IPS-18c (cell line): ENCODE data around the gene BPIFB4.
"Not testable (repeated sequence)": the region's sequence is repeated elsewhere in the genome, so short reads cannot be mapped to it uniquely, and the experiment has no call there.

Experiments
- H3K4me3 ChIP-seq: 2 replicates; pipeline ENCODE4 v1.7.0; 2013; ENCODE audit warnings: low read depth, mild to moderate bottlenecking, low read length, moderate library complexity; ENCODE audit not compliant: insufficient read depth
- H3K9me3 ChIP-seq: one replicate; pipeline ENCODE4 v1.6.1; 2013; ENCODE audit warnings: mild to moderate bottlenecking, low read length, moderate library complexity; ENCODE audit not compliant: control insufficient read depth, insufficient read depth

BPIFB4 gene

GRCh38 chr20:33074675-33075074 lies 4.8 kb upstream of the BPIFB4 start:
- Histone ChIP-seq H3K9me3 (no peaks in the 10 kb centered on the region), H3K4me3 (no peak overlapping the region)

DNA sequence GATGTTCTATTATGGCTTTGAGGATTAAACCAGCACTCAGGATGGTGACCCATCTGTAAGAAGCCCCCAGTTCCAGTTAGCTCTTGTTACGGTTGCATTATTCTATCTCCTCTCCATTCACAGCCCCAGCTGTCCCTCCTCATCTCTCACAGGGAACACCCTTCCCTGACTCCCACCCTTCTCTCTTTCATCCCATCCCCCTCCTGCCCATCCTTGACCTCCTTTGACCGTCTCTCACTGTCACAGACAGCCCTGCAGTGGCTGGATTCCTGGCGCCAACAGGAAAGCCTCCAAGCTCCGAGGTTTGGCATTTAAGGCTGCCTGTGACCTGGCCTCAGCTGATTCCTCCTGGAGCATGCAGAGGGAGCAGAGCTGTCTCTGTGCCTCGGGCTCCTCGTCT lies 4.2 kb upstream of the BPIFB4 start:
- Histone ChIP-seq H3K4me3 (no peak overlapping the region), H3K9me3 (no peaks in the 10 kb centered on the region)

- no peaks in the 10 kb centered on the region for H3K9me3 ChIP-seq
These were observed 2.6 kb upstream of the BPIFB4 start for GRCh38 chr20:33076662-33077372.

DNA sequence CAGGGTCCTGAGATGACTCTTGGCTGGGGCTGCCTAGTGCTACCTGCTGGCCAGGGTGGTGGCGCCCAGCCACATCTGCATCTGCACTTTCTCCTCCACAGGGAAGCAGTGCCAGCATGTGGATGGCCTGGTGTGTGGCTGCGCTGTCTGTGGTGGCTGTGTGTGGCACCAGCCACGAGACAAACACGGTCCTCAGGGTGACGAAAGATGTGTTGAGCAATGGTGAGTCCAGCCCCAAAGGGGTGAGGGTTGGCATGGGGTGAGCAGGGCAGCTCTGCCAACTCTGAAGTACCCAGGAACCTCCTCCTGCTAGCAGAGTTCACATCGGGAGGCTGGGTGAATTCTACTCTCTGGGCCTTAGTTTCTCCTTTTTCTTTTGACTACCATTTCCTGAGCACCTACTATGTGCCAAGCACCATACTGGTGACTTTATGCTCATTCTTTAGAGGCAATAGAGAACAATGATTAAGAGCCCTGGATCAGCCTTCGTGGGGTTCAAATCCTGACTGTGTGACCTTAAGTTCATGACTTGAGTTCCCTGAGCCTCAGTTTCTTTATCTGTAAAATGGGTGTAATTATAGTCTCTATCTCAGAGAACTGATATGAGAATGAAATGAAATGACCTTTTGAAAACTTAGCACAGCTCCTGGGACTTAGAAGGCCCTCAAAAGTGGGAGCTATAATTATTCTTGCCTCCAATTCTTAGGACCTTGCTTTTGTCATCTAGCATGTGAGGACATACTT lies 2.1 kb downstream of the BPIFB4 start:
- Histone ChIP-seq H3K9me3 (no peaks in the 10 kb centered on the region), H3K4me3 (no peak overlapping the region)

More at GRCh38 chr20:33076662-33077372, 2.6 kb upstream of the BPIFB4 start:
- no peak overlapping the region for H3K4me3 ChIP-seq

GRCh38 chr20:33082546-33082945 lies 3.1 kb downstream of the BPIFB4 start:
- no peak overlapping the region for H3K4me3 ChIP-seq

GRCh38 chr20:33083544-33084340 lies 4.3 kb downstream of the BPIFB4 start:
- Histone ChIP-seq H3K9me3 (no peaks in the 10 kb centered on the region), H3K4me3 (no peak overlapping the region)

More at GRCh38 chr20:33082546-33082945, 3.1 kb downstream of the BPIFB4 start:
- no peaks in the 10 kb centered on the region for H3K9me3 ChIP-seq

GRCh38 chr20:33084722-33085121 lies 5.3 kb downstream of the BPIFB4 start:
- Histone ChIP-seq H3K4me3 (no peak overlapping the region), H3K9me3 (no peaks in the 10 kb centered on the region)

DNA sequence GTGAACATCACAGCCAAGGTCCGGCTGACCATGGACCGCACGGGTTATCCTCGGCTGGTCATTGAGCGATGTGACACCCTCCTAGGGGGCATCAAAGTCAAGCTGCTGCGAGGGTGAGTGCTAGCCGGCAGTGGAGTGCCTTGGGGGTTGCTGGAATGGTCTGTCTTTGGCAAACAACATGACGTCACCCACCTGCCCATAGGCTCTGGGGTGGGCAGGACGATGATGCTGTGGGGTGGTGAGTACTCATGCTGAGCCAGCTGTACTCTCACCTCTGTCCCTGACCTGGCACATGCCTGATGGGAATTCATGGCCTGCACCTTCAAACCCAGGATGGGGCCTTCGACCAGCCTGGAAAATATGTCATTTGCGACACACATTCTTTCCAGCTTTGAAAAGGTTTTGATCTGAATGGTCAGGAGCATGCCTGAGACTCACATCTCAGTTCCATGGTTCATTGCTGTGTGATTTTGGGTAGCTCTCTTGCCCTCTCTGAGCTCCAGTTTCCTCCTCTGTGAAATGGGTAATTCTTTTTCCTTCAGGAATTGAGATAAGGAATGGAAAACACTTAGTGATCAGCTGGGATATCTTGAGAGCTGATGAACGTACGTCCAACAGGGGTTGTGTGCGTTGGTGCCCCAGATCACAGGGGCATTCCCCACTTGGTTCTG lies 6.7 kb downstream of the BPIFB4 start:
- Histone ChIP-seq H3K9me3 (no peaks in the 10 kb centered on the region), H3K4me3 (no peak overlapping the region)

DNA sequence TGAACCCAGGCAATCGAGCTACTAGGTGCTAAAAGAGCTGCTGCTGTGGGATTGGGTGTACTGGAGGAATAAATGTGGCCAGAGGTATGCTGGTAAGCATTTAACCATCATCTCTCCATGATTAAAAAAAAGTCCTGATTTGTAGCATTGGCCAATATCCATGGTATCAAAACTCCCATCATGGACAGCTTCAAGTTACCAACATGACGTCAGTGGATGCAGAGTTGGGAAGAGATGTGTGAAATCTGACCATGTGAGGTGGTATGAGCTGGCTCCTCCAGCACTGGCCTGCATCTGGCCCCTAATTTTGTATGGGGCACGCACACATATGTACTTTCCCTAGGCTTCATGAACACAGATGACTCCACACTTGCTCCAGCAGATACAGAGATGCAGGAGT lies 11.7 kb downstream of the BPIFB4 start:
- Histone ChIP-seq H3K4me3 (no peak overlapping the region), H3K9me3 (no peaks in the 10 kb centered on the region)

- H3K4me3 ChIP-seq: no peak overlapping the region
- no peaks in the 10 kb centered on the region for H3K9me3 ChIP-seq
These were observed 12.2 kb downstream of the BPIFB4 start for GRCh38 chr20:33091693-33092092.

DNA sequence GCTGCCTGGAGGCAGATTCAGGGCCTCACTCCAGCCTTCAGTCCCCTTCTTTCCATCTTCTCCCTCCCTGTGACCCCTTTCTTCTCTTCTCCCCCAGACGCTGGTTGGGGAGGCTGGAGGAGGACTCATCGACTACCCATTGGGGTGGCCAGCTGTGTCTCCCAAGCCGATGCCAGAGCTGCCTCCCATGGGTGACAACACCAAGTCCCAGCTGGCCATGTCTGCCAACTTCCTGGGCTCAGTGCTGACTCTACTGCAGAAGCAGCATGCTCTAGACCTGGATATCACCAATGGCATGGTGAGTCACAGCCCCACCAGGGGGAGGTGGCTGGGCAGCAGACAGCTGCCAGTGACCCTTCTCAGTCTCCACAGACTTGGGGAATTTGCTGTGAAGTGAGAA lies 12.9 kb downstream of the BPIFB4 start:
- no peaks in the 10 kb centered on the region for H3K9me3 ChIP-seq
- no peak overlapping the region for H3K4me3 ChIP-seq

- Histone ChIP-seq H3K9me3 (no peaks in the 10 kb centered on the region), H3K4me3 (no peak overlapping the region)
These were observed 13.6 kb downstream of the BPIFB4 start for GRCh38 chr20:33093074-33093473.

DNA sequence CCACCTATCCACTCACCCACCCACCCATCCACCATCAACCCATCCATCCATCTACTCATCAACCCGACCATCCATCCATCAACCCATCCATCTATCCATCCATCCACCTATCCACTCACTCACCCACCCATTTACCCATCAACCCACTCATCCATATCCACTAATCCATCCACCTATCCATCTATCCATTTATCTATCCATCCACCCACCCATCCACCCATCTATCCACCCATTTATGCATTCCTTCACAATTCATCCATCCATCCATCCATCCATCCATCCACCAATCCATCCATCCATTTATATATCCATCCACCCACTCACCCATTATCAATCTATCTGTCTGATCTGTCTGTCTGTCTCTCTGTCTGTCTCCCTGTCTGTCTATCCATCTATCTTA lies 14.1 kb downstream of the BPIFB4 start:
- no peak overlapping the region for H3K4me3 ChIP-seq
- H3K9me3 ChIP-seq: no peaks in the 10 kb centered on the region

- Histone ChIP-seq H3K9me3 (no peaks in the 10 kb centered on the region), H3K4me3 (no peak overlapping the region)
These were observed 15.8 kb downstream of the BPIFB4 start for GRCh38 chr20:33095249-33095648.

DNA sequence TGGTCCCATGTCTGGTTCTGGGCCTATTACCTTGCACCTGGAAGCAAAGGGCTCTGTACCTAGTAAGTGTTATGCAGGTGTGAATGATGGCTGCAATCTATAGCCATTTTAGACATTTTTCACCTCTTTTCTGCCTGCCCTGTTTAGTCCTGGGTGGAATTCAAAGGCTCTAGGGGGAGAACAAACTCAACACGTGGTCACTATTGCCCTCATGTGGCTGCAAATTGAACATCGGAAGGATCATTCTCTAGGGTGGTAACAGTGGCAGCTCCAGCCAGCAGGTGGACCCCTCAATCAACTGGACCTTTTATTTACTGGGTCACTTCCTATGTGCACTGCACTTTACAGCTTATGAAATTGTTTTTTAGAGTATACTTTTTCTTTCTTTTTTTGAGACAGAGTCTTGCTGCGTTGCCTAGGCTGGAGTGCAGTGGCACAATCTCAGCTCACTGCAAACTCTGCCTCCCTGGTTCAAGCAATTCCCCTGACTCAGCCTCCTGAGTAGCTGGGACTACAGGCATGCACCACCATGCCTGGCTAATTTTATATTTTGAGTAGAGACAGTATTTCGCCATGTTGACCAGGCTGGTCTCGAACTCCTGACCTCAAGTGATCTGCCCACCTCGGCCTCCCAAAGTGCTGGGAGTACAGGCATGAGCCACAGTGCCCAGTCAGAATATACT lies 16.6 kb downstream of the BPIFB4 start:
- H3K9me3 ChIP-seq, H3K4me3 ChIP-seq: not testable (repeated sequence)

DNA sequence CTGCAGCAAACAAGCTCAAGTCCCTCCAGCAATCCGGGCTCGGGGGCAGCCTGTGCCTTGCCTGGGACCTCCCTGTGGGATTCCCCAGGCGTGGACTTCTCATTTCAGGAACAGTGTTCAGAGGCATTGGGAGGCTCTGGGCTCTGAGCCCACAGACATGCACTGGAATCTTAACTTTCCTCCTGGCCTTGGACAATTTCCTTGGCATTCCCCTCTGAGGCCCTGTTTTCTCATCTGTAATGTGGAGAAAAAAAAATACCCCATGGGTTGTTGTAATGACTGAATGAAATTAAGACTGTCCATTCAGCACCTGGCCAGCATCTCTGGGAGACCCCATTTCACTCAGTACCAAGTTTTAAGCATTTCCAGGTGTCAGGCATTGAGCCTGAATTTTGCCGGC lies 17.6 kb downstream of the BPIFB4 start:
- H3K4me3 ChIP-seq: no peak overlapping the region
- H3K9me3 ChIP-seq: no peaks in the 10 kb centered on the region
